ENCODE results near the gene GARIN5B. TPM values are rescaled to one million over a fixed set of nuclear protein-coding genes. Genes with fewer than 3 reads are reported as not detected.

GARIN5B gene
- total RNA-seq, 2 donors from 2014 or later = 1.5 TPM; not detected in 1

GRCh38 chr19:55311797-55312196 is 51.3 kb downstream of the GARIN5B start:
- Histone ChIP-seq H3K4me1 (replicated peaks) (no peaks in the 10 kb centered on the region), H3K27me3 (replicated peaks; ENCODE audit: insufficient read depth) (no peaks in the 10 kb centered on the region), H3K4me3 (no peak overlapping the region), H3K36me3 (no peaks in the 10 kb centered on the region), H3K27ac (no peak overlapping the region), H3K9me3 (no peaks in the 10 kb centered on the region)
- no peak for DNase-seq (ENCODE audit: low spot score)
- 86% methylated on average over 12 of the region's 18 CpGs for WGBS
- intact Hi-C loops (cut with DNase I) = no loop called here
- TF ChIP-seq POLR2AphosphoS5 (IDR thresholded peaks at IDR 0.05) = no peak

GRCh38 chr19:55311397-55311796 is 51.7 kb downstream of the GARIN5B start:
- no peaks in the 10 kb centered on the region for H3K4me1 ChIP-seq (replicated peaks)
- no peaks in the 10 kb centered on the region for H3K9me3 ChIP-seq
- H3K4me3 ChIP-seq = no peak overlapping the region
- intact Hi-C loops (cut with DNase I) = no loop called here
- TF ChIP-seq CTCF (IDR thresholded peaks at IDR 0.05) = no peak
- no peak for TF ChIP-seq POLR2A (IDR thresholded peaks at IDR 0.05)
- no peak for TF ChIP-seq POLR2AphosphoS5 (IDR thresholded peaks at IDR 0.05)
- H3K27ac ChIP-seq = no peak overlapping the region
- 88% methylated on average over 7 of the region's 9 CpGs for WGBS
- DNase-seq (ENCODE audit: low spot score) = no peak
- no peaks in the 10 kb centered on the region for H3K36me3 ChIP-seq
- no peaks in the 10 kb centered on the region for H3K27me3 ChIP-seq (replicated peaks; ENCODE audit: insufficient read depth)

GRCh38 chr19:55310498-55310897 is 52.6 kb downstream of the GARIN5B start:
- TF ChIP-seq POLR2AphosphoS5 (IDR thresholded peaks at IDR 0.05) = no peak
- no peak for TF ChIP-seq POLR2A (IDR thresholded peaks at IDR 0.05)
- TF ChIP-seq CTCF (IDR thresholded peaks at IDR 0.05) = no peak
- Histone ChIP-seq H3K9me3 (no peaks in the 10 kb centered on the region), H3K36me3 (no peaks in the 10 kb centered on the region), H3K4me1 (replicated peaks) (no peaks in the 10 kb centered on the region), H3K4me3 (no peak overlapping the region), H3K27ac (no peak overlapping the region), H3K27me3 (replicated peaks; ENCODE audit: insufficient read depth) (no peaks in the 10 kb centered on the region)
- no peak for DNase-seq (ENCODE audit: low spot score)
- intact Hi-C loops (cut with DNase I) = no loop called here
- WGBS = 74% methylated on average over 7 of the region's 7 CpGs

GRCh38 chr19:55309448-55309847 is 53.6 kb downstream of the GARIN5B start:
- Histone ChIP-seq H3K27me3 (replicated peaks; ENCODE audit: insufficient read depth) (no peaks in the 10 kb centered on the region), H3K9me3 (no peaks in the 10 kb centered on the region), H3K4me1 (replicated peaks) (no peaks in the 10 kb centered on the region), H3K36me3 (no peaks in the 10 kb centered on the region), H3K4me3 (no peak overlapping the region), H3K27ac (no peak overlapping the region)
- 91% methylated on average over 5 of the region's 5 CpGs for WGBS
- intact Hi-C loops (cut with DNase I) = no loop called here
- no peak for DNase-seq (ENCODE audit: low spot score)
- TF ChIP-seq POLR2AphosphoS5 (IDR thresholded peaks at IDR 0.05) (no peak), CTCF (IDR thresholded peaks at IDR 0.05) (no peak), POLR2A (IDR thresholded peaks at IDR 0.05) (no peak)

- H3K4me1 ChIP-seq (replicated peaks) = no peaks in the 10 kb centered on the region
- intact Hi-C loops (cut with DNase I) = no loop called here
- TF ChIP-seq POLR2A (IDR thresholded peaks at IDR 0.05) (no peak), CTCF (IDR thresholded peaks at IDR 0.05) (no peak), POLR2AphosphoS5 (IDR thresholded peaks at IDR 0.05) (no peak)
- H3K9me3 ChIP-seq = no peaks in the 10 kb centered on the region
- H3K27ac ChIP-seq = no peak overlapping the region
- no peak overlapping the region for H3K4me3 ChIP-seq
- no peaks in the 10 kb centered on the region for H3K27me3 ChIP-seq (replicated peaks; ENCODE audit: insufficient read depth)
- DNase-seq (ENCODE audit: low spot score) = no peak
- WGBS = 92% methylated on average over 11 of the region's 11 CpGs
- no peaks in the 10 kb centered on the region for H3K36me3 ChIP-seq
These were observed 54.8 kb downstream of the GARIN5B start for GRCh38 chr19:55308281-55308680.

All from prostate gland (tissue), 2 donors.